GM21367 (cell line): Measurements from ENCODE around the gene EARS2.

Source experiments
- ATAC-seq: cut with Tn5 transposase; IDR thresholded peaks from one replicate; pipeline ENCODE4 v1.9.1; 2021; ENCODE audit not compliant: unreplicated experiment

The EARS2 gene

GRCh38 chr16:23508589-23509440 lies 48.3 kb downstream of the EARS2 start:
- no peak for ATAC-seq

- no peak for ATAC-seq
Measured at GRCh38 chr16:23506606-23506994, 50.5 kb downstream of the EARS2 start.

GRCh38 chr16:23505671-23506605 lies 51.2 kb downstream of the EARS2 start:
- ATAC-seq: no peak

- ATAC-seq: peak; percentile 6
Measured at GRCh38 chr16:23505180-23505665, 51.9 kb downstream of the EARS2 start.

- peak; percentile 57 for ATAC-seq
Measured at GRCh38 chr16:23504453-23505179, 52.5 kb downstream of the EARS2 start.

- ATAC-seq: no peak
Measured at GRCh38 chr16:23504076-23504452, 53.1 kb downstream of the EARS2 start.

GRCh38 chr16:23502466-23502865 lies 54.7 kb downstream of the EARS2 start:
- no peak for ATAC-seq

GRCh38 chr16:23501291-23501690 lies 55.9 kb downstream of the EARS2 start:
- no peak for ATAC-seq

GRCh38 chr16:23500862-23501225 lies 56.3 kb downstream of the EARS2 start:
- no peak for ATAC-seq

- ATAC-seq: no peak
Measured at GRCh38 chr16:23500212-23500861, 56.8 kb downstream of the EARS2 start.

GRCh38 chr16:23499801-23500200 lies 57.3 kb downstream of the EARS2 start:
- ATAC-seq: no peak

GRCh38 chr16:23498863-23499262 lies 58.3 kb downstream of the EARS2 start:
- no peak for ATAC-seq

- ATAC-seq: no peak
Measured at GRCh38 chr16:23497543-23497868, 59.6 kb downstream of the EARS2 start.

- ATAC-seq: no peak
Measured at GRCh38 chr16:23496821-23497542, 60.2 kb downstream of the EARS2 start.

- no peak for ATAC-seq
Measured at GRCh38 chr16:23495671-23496070, 61.5 kb downstream of the EARS2 start.

GRCh38 chr16:23494188-23494587 lies 63.0 kb downstream of the EARS2 start:
- no peak for ATAC-seq

GRCh38 chr16:23491490-23492391 lies 65.4 kb downstream of the EARS2 start:
- no peak for ATAC-seq

GRCh38 chr16:23486480-23486879 lies 70.7 kb downstream of the EARS2 start:
- ATAC-seq: no peak

- no peak for ATAC-seq
Measured at GRCh38 chr16:23485841-23486240, 71.3 kb downstream of the EARS2 start.
